HuH-7 (cell line): ENCODE data around the gene LINGO1.

Experiments used
- DNase-seq: peaks from one replicate; pipeline ENCODE4 v3.0.0; 2011; ENCODE audit warnings: low spot score

LINGO1 gene

GRCh38 chr15:77657634-77658238 lies 25.0 kb upstream of the LINGO1 start:
- no peak for DNase-seq

DNA sequence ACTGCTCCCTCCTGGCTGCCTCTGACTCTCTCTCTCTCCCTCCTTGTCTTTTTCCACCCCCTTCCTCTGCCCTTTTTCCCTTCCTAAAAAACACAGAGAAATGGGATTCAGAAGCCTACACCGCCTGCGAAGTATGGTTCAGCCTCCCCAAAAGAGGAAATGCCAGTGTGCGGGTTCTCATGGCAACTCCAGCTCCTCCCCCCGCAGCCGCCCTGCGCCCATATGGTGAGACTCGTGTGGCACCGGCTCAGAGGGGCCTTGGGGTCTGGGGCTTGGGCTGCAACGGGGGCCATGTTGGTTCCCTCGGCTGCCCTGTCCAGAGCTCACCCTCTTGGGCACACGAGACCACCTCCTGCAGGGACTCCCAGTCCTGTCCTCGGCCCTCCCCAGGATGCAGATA lies 23.6 kb upstream of the LINGO1 start:
- no peak for DNase-seq

DNA sequence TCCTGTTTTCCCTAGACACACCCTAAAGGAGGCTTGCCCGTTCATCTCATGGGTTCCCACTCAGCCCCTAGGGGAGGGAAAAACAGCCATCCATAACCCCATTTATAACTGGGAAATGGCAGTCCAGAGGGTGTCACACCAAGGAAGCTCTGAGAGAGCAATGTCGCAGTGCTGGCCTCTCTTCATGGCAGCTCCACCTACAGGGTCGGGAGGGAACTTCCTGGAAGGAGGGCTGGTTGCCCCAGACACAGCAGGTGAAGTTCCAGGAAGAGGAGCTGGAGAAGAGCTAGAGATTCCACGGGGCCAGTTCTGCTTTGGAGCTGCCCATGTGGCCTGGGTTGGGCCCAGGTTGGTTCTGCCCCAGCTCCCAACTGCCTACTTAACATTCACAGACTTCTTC lies 22.3 kb upstream of the LINGO1 start:
- peak; percentile 90 for DNase-seq

- DNase-seq, result no peak
Measured at GRCh38 chr15:77653832-77654480, 21.2 kb upstream of the LINGO1 start.

DNA sequence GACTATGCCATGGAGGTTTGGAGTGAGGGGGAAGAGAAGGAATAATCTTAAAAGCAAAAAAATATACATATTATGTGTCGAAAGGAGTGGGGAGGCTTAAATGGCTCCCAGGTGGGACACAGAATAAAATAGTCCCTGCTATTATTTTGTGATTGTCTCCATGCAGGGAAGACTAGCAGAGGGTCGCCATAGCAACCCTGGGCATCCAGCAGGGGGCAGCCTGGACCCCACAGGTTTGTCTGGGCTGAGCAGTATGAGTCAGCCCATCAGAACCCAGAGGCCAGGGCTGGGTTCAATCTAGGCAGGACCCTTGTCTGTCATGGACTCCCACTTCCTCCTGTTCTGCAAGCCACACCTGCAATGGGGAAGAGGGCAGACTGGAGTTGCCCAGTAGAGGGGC lies 17.6 kb upstream of the LINGO1 start:
- DNase-seq, result no peak

DNA sequence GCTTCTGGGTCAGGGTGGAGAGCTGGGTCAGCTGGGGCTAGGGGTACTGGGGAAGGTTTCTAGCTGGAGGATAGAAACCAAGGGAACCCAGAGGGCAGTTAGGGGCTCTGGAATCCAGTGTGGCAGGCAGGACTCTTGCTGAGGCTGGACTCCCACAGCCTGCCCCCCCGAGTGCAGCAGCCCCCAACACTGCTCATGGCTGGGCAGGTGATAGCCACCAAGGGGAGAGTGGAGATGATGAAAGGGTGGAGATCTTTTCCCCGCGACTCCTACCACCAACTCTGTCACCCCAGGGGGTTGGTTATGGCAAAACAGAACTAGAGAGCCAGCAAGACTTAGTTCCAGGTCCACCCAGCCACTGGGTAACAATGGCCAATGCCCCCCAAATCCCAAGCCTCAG lies 16.9 kb upstream of the LINGO1 start:
- DNase-seq, result no peak

- DNase-seq, result no peak
Measured at GRCh38 chr15:77649017-77649416, 16.3 kb upstream of the LINGO1 start.

DNA sequence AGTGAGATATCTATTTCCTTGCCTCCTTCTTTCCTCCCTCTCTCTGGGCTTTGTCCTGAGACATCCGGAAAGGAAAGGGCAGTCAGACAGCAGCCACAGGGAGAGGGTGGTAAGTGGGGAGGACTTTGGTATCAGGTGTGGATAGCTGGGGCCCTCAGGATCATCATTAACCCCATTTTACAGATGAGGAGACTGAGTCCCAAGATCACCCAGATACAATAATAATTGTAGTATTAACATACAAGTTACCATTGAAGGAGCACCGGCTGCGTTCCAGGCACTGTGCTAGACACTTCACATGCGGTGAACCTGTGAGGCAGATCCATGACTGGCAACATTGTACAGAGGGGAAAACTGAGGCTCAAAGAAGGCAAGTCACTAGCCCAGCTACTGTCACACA lies 15.2 kb upstream of the LINGO1 start:
- no peak for DNase-seq

- DNase-seq, result no peak
Measured at GRCh38 chr15:77646104-77646694, 13.5 kb upstream of the LINGO1 start.

GRCh38 chr15:77645602-77646001 lies 12.9 kb upstream of the LINGO1 start:
- DNase-seq, result no peak

GRCh38 chr15:77644543-77645247 lies 12.0 kb upstream of the LINGO1 start:
- no peak for DNase-seq

DNA sequence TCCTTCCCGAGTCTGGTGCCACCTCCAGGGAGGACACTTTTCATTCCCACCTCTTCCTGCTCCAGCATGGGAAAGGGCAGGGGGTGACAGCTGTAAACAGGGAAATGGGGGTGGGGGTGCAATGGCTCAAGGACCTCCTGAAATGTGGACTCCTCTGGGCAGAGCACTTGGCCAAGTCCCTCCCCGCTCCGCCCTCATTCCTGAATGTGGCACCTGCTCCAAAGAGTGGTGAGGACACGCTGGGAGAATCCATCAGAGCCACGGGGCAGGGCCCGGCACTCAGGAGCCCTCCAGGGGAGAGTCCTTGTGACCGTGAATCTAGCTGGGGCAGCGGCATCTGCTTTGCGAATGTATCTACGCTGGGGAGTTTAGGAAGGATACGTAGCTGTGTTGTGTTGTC lies 11.1 kb upstream of the LINGO1 start:
- no peak for DNase-seq

DNA sequence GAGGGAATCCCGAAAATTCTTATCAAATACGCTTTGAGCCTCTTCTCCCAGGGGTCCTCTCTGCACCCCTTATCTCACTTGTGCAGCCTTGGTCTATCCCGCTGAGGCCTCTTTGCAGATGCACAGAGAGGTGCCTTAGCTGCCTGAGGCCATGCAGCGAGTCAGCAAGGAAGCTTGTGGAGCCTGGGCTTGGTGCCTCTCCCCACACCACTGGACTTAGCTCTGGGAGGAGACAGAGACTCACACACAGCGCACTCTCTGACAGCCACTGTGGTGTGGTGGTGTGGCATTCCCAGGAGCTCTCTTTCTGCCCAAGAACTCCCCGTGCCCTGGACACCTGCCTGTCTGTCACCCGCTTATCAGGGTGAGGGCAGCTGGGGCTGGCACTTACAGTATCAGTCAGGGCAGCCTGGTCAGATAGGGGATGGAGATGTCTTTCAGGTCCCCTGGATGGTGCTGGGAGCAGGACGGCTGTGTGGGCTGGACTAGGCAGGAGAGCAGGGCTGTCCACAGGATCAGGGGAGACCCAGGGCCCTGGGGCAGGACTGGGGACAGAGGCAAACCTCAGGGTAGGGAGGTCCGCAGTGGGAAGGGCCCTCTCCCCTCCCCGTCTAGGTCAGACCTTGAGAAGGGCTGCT lies 10.2 kb upstream of the LINGO1 start:
- no peak for DNase-seq

DNA sequence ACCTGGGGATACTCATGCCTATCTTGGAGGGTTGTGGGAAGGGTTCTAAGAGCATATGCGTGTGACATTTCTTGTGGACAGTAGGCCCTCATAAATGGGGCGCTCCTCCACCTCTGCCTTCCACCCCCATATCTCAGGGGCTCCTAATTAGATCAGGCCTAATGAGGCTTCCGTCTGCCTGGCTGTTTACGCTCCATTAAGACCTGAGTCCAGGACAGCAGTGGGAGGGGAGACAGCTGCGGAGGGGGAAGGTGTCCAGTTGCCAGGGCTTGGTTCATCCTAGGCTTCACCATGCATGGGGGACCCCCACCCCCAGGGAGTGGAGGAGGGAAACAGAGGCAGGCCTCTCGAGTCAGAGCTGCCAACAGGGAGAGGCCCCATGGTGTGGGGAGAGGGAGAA lies 9.3 kb upstream of the LINGO1 start:
- DNase-seq, result no peak

- no peak for DNase-seq
Measured at GRCh38 chr15:77640615-77641014, 7.9 kb upstream of the LINGO1 start.

- DNase-seq, result no peak
Measured at GRCh38 chr15:77639431-77639830, 6.7 kb upstream of the LINGO1 start.

DNA sequence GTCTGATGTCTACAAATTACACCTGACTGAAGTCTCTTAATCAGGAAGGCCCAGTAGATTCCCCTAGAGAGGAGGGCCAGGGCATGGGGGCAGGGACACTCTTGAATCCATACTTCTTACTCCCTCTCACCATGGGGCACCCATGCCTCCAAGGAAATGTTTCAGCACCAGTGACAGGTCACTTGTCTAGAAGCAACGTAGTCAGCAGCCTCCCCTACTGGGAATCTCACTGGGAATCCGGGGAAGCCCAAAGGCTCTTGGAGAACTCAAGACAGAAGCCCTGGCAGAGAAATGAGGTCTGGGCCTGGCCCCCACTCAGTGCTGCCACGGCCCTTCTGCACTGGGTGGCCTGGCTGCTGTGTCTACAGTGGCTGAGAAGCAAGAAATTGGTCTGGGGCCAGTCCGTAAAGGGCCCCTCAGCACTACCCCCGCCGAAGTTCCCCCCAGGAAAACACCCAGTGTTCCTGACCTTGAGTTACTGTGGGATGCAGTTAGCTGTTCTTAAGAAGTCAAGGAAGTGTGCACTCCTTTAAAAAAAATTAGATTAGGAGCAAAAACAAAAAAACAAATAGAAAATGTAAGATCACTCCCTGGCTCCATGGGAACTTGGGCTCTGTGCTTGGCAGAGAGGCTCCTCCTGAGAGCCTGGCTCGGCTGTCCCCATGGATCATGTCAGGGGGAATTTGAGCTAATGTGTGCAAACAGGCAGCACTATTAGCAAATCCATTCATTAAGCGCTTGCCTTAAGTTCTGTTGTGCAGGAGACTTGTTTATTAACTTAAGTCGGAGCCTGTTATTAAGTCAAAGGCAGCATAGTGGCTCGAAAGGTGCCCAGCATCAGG lies 5.4 kb upstream of the LINGO1 start:
- no peak for DNase-seq

DNA sequence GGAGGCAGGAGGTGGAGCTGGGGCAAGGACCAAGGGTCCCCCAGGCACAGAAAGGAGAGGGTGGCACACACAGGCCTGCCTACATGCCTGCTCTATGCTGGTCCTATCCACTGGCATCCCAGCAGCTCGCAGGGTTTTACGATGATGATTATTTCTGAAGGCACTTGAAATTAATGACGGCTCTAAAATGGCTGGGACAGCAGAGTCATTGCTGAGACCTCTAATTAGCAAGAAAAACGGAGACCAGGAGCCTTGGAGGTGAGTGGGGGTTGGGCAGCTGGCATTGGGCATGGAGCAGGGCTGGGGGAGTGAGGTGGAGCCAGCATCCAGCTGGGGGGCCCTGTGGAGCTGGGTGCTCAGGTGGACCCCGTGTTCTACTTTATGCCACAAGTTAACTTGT lies 3.5 kb upstream of the LINGO1 start:
- no peak for DNase-seq

- DNase-seq, result peak; percentile 87
Measured at GRCh38 chr15:77634266-77634962, 1.7 kb upstream of the LINGO1 start.

DNA sequence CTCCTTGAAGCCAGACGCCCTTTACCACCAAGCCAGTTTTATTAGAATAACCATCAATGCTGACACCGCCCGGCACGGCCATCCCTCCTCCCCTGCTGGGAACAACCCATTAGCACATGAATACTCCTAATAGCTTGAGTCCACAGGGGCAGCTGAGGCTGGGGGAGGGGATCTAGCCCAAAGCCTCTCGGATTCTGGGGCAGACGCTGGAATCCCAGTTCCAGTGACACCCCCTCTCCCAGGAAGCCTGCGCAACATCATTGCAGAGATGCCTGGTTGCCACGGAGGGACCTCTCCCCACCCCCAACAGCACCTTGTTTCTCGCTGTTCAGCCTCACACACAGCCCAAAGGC lies 1.2 kb upstream of the LINGO1 start:
- DNase-seq, result no peak
